ENCODE data around the gene ELMO3. TPM values are rescaled to one million over a fixed set of nuclear protein-coding genes. Genes with fewer than 3 reads are reported as not detected.

Gene ELMO3
- total and polyA plus RNA-seq, 4 donors = 6.5 to 22.5 (median 15.5) TPM

GRCh38 chr16:67192781-67193361, 6.1 kb upstream of the ELMO3 start:
- peaks cover 19 to 39% (median 27%) of the 10 kb centered on the region in 4 donors for H3K36me3 ChIP-seq (ENCODE audit: control insufficient read depth in 4 of 4, insufficient read depth in 4 of 4, low read length in 4 of 4)
- no peak for TF ChIP-seq CTCF (IDR thresholded peaks at IDR 0.05; ENCODE audit: control extremely low read depth, extremely low read depth)
- 25 to 29% methylated on average over 17 of the region's 17 CpGs for WGBS, 2 donors
- H3K4me3 ChIP-seq = peak overlapping the region; percentile 98
- no peaks in the 10 kb centered on the region for H3K9me3 ChIP-seq (ENCODE audit: control insufficient read depth in 4 of 4, insufficient read depth in 3 of 4, low read length in 3 of 4)
- H3K27me3 ChIP-seq (ENCODE audit: control insufficient read depth in 3 of 3, insufficient read depth in 3 of 3, low read length in 2 of 3) = no peaks in the 10 kb centered on the region
- ATAC-seq (ENCODE audit: insufficient read depth, low FRiP score) = no peak
- no peak for DNase-seq
- peak overlapping the region; percentile 40 to 61 for H3K9ac ChIP-seq (ENCODE audit: insufficient read depth in 1 of 2, low read length in 2 of 2)
- peaks cover 8 to 23% (median 17%) of the 10 kb centered on the region in 5 donors for H3K4me1 ChIP-seq (ENCODE audit: control insufficient read depth in 5 of 5, insufficient read depth in 5 of 5, low read length in 5 of 5)
- peak overlapping the region; percentile 39 to 82 for H3K27ac ChIP-seq (ENCODE audit: low read depth in 1 of 2, low read length in 1 of 2)

- no peak overlapping the region for H3K27ac ChIP-seq (ENCODE audit: low read depth in 1 of 2, low read length in 1 of 2)
Measured at GRCh38 chr16:67193536-67193935, 5.4 kb upstream of the ELMO3 start.

GRCh38 chr16:67194260-67194659, 4.7 kb upstream of the ELMO3 start:
- TF ChIP-seq CTCF (IDR thresholded peaks at IDR 0.05; ENCODE audit: control extremely low read depth, extremely low read depth) = no peak
- H3K9me3 ChIP-seq (ENCODE audit: control insufficient read depth in 4 of 4, insufficient read depth in 3 of 4, low read length in 3 of 4) = no peaks in the 10 kb centered on the region
- H3K27ac ChIP-seq (ENCODE audit: low read depth in 1 of 2, low read length in 1 of 2) = no peak overlapping the region
- 91 to 95% methylated on average over 6 of the region's 6 CpGs for WGBS, 2 donors
- H3K4me1 ChIP-seq (ENCODE audit: control insufficient read depth in 5 of 5, insufficient read depth in 5 of 5, low read length in 5 of 5) = peaks cover 8 to 30% (median 13%) of the 10 kb centered on the region in 5 donors
- no peak overlapping the region for H3K9ac ChIP-seq (ENCODE audit: insufficient read depth in 1 of 2, low read length in 2 of 2)
- ATAC-seq (ENCODE audit: insufficient read depth, low FRiP score) (no peak), DNase-seq (no peak)
- H3K36me3 ChIP-seq (ENCODE audit: control insufficient read depth in 4 of 4, insufficient read depth in 4 of 4, low read length in 4 of 4) = peaks cover 21 to 44% (median 31%) of the 10 kb centered on the region in 4 donors
- no peak overlapping the region for H3K4me3 ChIP-seq
- H3K27me3 ChIP-seq (ENCODE audit: control insufficient read depth in 3 of 3, insufficient read depth in 3 of 3, low read length in 2 of 3) = no peaks in the 10 kb centered on the region

More at GRCh38 chr16:67193536-67193935, 5.4 kb upstream of the ELMO3 start:
- Histone ChIP-seq H3K36me3 (ENCODE audit: control insufficient read depth in 4 of 4, insufficient read depth in 4 of 4, low read length in 4 of 4) (peaks cover 21 to 44% (median 31%) of the 10 kb centered on the region in 4 donors), H3K9ac (ENCODE audit: insufficient read depth in 1 of 2, low read length in 2 of 2) (no peak overlapping the region), H3K9me3 (ENCODE audit: control insufficient read depth in 4 of 4, insufficient read depth in 3 of 4, low read length in 3 of 4) (no peaks in the 10 kb centered on the region), H3K4me1 (ENCODE audit: control insufficient read depth in 5 of 5, insufficient read depth in 5 of 5, low read length in 5 of 5) (peaks cover 8 to 29% (median 17%) of the 10 kb centered on the region in 5 donors), H3K4me3 (no peak overlapping the region), H3K27me3 (ENCODE audit: control insufficient read depth in 3 of 3, insufficient read depth in 3 of 3, low read length in 2 of 3) (no peaks in the 10 kb centered on the region)
- DNase-seq (no peak), ATAC-seq (ENCODE audit: insufficient read depth, low FRiP score) (no peak)
- no peak for TF ChIP-seq CTCF (IDR thresholded peaks at IDR 0.05; ENCODE audit: control extremely low read depth, extremely low read depth)

- Histone ChIP-seq H3K36me3 (ENCODE audit: control insufficient read depth in 4 of 4, insufficient read depth in 4 of 4, low read length in 4 of 4) (peaks cover 21 to 51% (median 31%) of the 10 kb centered on the region in 4 donors), H3K27ac (ENCODE audit: low read depth in 1 of 2, low read length in 1 of 2) (no peak overlapping the region), H3K4me3 (no peak overlapping the region), H3K9ac (ENCODE audit: insufficient read depth in 1 of 2, low read length in 2 of 2) (no peak overlapping the region), H3K9me3 (ENCODE audit: control insufficient read depth in 4 of 4, insufficient read depth in 3 of 4, low read length in 3 of 4) (no peaks in the 10 kb centered on the region), H3K27me3 (ENCODE audit: control insufficient read depth in 3 of 3, insufficient read depth in 3 of 3, low read length in 2 of 3) (no peaks in the 10 kb centered on the region), H3K4me1 (ENCODE audit: control insufficient read depth in 5 of 5, insufficient read depth in 5 of 5, low read length in 5 of 5) (peaks cover 8 to 30% (median 13%) of the 10 kb centered on the region in 5 donors)
- 85 to 98% methylated on average over 5 of the region's 5 CpGs for WGBS, 2 donors
- no peak for DNase-seq
- no peak for ATAC-seq (ENCODE audit: insufficient read depth, low FRiP score)
- TF ChIP-seq CTCF (IDR thresholded peaks at IDR 0.05; ENCODE audit: control extremely low read depth, extremely low read depth) = no peak
Measured at GRCh38 chr16:67195676-67196075, 3.3 kb upstream of the ELMO3 start.

Measured in lung (tissue), 12 donors.